ENCODE results near the gene DOLPP1. TPM values are rescaled to one million over a fixed set of nuclear protein-coding genes. Genes with fewer than 3 reads are reported as not detected.

DOLPP1 gene
- total and polyA plus RNA-seq, 2 of the 13 experiments (the other 11 are each of a cell fraction or from before 2014, with no cell fraction given), result 21.0 to 34.1 TPM

DNA sequence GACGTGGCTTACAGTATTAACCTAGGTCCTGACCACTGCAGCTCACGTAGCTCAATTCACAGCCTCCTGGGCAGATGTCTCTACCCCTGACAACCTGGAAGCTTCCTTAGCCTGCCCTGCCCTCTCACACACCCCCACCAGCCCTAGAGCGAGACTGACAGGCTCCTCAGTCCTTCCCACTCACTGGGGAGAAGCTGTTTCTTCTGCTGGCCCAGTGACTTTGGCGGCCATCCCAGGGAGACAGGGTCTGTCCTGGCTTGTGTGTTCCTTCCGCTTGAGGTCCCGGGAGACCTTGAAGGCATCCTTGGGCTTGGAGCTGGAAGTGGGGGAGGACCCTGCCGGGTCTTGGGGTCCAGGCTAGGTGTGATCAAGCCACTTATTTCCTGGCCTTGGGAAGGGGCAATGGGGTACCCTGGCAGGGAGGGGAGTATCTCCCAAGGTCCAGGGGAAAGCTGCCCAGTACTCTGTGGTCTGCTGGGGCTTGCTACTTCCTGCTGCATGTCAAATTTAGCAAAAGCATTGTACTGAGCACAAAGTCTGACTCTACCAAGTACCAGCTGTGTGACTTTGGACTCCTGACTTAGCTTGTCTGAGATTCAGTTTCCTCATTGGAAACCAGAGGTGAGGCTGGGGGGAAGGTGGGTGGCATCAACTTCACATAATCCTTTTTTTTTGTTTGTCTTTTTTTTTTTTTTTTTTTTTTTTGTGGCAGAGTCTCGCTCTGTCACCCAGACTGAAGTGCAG is 42.6 kb upstream of the DOLPP1 start:
- ATAC-seq, result peak; percentile 38
- H3K9ac ChIP-seq (ENCODE audit: insufficient read depth, low read depth, low read length), result peak overlapping the region; percentile 67; the same call in 1 of the 2 replicates
- peak overlapping the region; percentile 37 to 97 (median 73) for H3K4me3 ChIP-seq (replicated peaks in 1 of 3; ENCODE audit: insufficient read depth in 1 of 3, low read depth in 2 of 3, low read length in 3 of 3)
- no peak for TF ChIP-seq BCL6 (CRISPR knock-in tag; IDR thresholded peaks at IDR 0.05)
- peak; percentile 11 for TF ChIP-seq SKI (IDR thresholded peaks at IDR 0.05; ENCODE audit: partially characterized antibody)
- no peak for TF ChIP-seq KDM5A (IDR thresholded peaks at IDR 0.05; ENCODE audit: borderline replicate concordance, low read length)
- no peak for TF ChIP-seq KLF13 (CRISPR knock-in tag; IDR thresholded peaks at IDR 0.05)
- peak; percentile 58; the same call in 1 of the 2 replicates for TF ChIP-seq ETV5 (CRISPR knock-in tag; IDR thresholded peaks at IDR 0.05; ENCODE audit: borderline replicate concordance)
- TF ChIP-seq ZMYM4 (CRISPR knock-in tag; IDR thresholded peaks at IDR 0.05), result no peak
- TF ChIP-seq, protein P1, sequence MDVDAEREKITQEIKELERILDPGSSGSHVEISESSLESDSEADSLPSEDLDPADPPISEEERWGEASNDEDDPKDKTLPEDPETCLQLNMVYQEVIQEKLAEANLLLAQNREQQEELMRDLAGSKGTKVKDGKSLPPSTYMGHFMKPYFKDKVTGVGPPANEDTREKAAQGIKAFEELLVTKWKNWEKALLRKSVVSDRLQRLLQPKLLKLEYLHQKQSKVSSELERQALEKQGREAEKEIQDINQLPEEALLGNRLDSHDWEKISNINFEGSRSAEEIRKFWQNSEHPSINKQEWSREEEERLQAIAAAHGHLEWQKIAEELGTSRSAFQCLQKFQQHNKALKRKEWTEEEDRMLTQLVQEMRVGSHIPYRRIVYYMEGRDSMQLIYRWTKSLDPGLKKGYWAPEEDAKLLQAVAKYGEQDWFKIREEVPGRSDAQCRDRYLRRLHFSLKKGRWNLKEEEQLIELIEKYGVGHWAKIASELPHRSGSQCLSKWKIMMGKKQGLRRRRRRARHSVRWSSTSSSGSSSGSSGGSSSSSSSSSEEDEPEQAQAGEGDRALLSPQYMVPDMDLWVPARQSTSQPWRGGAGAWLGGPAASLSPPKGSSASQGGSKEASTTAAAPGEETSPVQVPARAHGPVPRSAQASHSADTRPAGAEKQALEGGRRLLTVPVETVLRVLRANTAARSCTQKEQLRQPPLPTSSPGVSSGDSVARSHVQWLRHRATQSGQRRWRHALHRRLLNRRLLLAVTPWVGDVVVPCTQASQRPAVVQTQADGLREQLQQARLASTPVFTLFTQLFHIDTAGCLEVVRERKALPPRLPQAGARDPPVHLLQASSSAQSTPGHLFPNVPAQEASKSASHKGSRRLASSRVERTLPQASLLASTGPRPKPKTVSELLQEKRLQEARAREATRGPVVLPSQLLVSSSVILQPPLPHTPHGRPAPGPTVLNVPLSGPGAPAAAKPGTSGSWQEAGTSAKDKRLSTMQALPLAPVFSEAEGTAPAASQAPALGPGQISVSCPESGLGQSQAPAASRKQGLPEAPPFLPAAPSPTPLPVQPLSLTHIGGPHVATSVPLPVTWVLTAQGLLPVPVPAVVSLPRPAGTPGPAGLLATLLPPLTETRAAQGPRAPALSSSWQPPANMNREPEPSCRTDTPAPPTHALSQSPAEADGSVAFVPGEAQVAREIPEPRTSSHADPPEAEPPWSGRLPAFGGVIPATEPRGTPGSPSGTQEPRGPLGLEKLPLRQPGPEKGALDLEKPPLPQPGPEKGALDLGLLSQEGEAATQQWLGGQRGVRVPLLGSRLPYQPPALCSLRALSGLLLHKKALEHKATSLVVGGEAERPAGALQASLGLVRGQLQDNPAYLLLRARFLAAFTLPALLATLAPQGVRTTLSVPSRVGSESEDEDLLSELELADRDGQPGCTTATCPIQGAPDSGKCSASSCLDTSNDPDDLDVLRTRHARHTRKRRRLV (CRISPR knock-in tag; IDR thresholded peaks at IDR 0.05), result no peak
- TF ChIP-seq, protein P2, sequence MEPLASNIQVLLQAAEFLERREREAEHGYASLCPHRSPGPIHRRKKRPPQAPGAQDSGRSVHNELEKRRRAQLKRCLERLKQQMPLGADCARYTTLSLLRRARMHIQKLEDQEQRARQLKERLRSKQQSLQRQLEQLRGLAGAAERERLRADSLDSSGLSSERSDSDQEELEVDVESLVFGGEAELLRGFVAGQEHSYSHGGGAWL (CRISPR knock-in tag; IDR thresholded peaks at IDR 0.05), result no peak
- TF ChIP-seq, protein P3, sequence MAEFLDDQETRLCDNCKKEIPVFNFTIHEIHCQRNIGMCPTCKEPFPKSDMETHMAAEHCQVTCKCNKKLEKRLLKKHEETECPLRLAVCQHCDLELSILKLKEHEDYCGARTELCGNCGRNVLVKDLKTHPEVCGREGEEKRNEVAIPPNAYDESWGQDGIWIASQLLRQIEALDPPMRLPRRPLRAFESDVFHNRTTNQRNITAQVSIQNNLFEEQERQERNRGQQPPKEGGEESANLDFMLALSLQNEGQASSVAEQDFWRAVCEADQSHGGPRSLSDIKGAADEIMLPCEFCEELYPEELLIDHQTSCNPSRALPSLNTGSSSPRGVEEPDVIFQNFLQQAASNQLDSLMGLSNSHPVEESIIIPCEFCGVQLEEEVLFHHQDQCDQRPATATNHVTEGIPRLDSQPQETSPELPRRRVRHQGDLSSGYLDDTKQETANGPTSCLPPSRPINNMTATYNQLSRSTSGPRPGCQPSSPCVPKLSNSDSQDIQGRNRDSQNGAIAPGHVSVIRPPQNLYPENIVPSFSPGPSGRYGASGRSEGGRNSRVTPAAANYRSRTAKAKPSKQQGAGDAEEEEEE (CRISPR knock-in tag; IDR thresholded peaks at IDR 0.05; ENCODE audit: borderline replicate concordance), result no peak
- peak; percentile 53; the same call in 1 of the 2 replicates for TF ChIP-seq NCOR1 (IDR thresholded peaks at IDR 0.05; ENCODE audit: borderline replicate concordance, low read length)
- TF ChIP-seq ZSCAN30 (CRISPR knock-in tag; IDR thresholded peaks at IDR 0.05), result no peak
- no peak for TF ChIP-seq SRSF1 (optimal IDR thresholded peaks at IDR 0.05; ENCODE audit: low read depth, low read length)
- TF ChIP-seq, protein P4, sequence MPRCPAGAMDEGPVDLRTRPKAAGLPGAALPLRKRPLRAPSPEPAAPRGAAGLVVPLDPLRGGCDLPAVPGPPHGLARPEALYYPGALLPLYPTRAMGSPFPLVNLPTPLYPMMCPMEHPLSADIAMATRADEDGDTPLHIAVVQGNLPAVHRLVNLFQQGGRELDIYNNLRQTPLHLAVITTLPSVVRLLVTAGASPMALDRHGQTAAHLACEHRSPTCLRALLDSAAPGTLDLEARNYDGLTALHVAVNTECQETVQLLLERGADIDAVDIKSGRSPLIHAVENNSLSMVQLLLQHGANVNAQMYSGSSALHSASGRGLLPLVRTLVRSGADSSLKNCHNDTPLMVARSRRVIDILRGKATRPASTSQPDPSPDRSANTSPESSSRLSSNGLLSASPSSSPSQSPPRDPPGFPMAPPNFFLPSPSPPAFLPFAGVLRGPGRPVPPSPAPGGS (CRISPR knock-in tag; IDR thresholded peaks at IDR 0.05), result no peak

More for the DNA sequence above, 42.6 kb upstream of the DOLPP1 start:
- Histone ChIP-seq H3K36me3 (replicated peaks in 1 of 2; ENCODE audit: control insufficient read depth in 1 of 2, insufficient read depth in 2 of 2, low read length in 2 of 2) (peaks cover 3 to 14% of the 10 kb centered on the region in 2 experiments; a peak in 4 of 5 replicates), H3K79me2 (ENCODE audit: insufficient read depth, low read length) (peaks cover 6% of the 10 kb centered on the region), H3K4me2 (ENCODE audit: low read depth, low read length) (peak overlapping the region; percentile 94), H2AFZ (ENCODE audit: low read length) (no peak overlapping the region), H3K27me3 (ENCODE audit: control insufficient read depth in 1 of 2, insufficient read depth in 2 of 2, low read length in 2 of 2) (no peaks in the 10 kb centered on the region; a peak in 1 of 5 replicates), H4K20me1 (ENCODE audit: insufficient read depth, low read length) (no peaks in the 10 kb centered on the region), H3K27ac (ENCODE audit: extremely low read length, insufficient read depth, low read length) (peak overlapping the region; percentile 44), H3K4me1 (ENCODE audit: insufficient read depth, low read length) (peaks cover 27% of the 10 kb centered on the region), H3K9me3 (ENCODE audit: low read length) (no peaks in the 10 kb centered on the region)
- BruUV-seq (replicated peaks), result no TSS peak
- CTCF ChIA-PET (ENCODE audit: low intra/inter-chr PET ratio, low total read pairs), result no interaction called here
- intact Hi-C loops (cut with micrococcal nuclease; ENCODE audit: unreplicated experiment), result loop anchor here (5.0 kb wide), 1 partner anchor 44 kb away; the partner anchor contains the start of gene DOLPP1
- FAIRE-seq (peak; percentile 72), DNase-seq (ENCODE audit: low spot score) (peak; percentile 62)
- 19% methylated on average over 3 of the region's 8 CpGs for WGBS (ENCODE audit: low lambda C conversion rate)
- in situ Hi-C loops (cut with HindIII; ENCODE audit: extremely low pct_ligation_motif_present, low pct_unique_long_range_greater_than_20kb), result no loop called here
- POLR2A ChIA-PET, result interaction anchor here (1.0 to 2.5 kb wide), 3 partner anchors 10 to 220 kb away, joined by 3 to 13 read pairs (median 6); partner anchors contain the start of genes DOLPP1, ENDOG and SH3GLB2

Measured in HepG2 (cell line).